H9 (cell line): Measurements from ENCODE around the gene LRRC7. TPM values are rescaled to one million over a fixed set of nuclear protein-coding genes. Genes with fewer than 3 reads are reported as not detected.

Experiments used
- DNase-seq: peaks from one replicate; pipeline ENCODE4 v3.0.0-alpha.2; 2017
- H2AFZ ChIP-seq: one replicate; pipeline ENCODE4 v1.6.1; 2013; ENCODE audit warnings: mild to moderate bottlenecking, low read length, control low read depth, moderate library complexity
- H2AK5ac ChIP-seq: 2 replicates; pipeline ENCODE4 v1.6.1; 2013; ENCODE audit warnings: low read length, control low read depth, mixed read lengths; ENCODE audit not compliant: insufficient read length
- H2BK120ac ChIP-seq: one replicate; pipeline ENCODE4 v1.6.1; 2013; ENCODE audit warnings: low read depth, mild to moderate bottlenecking, low read length, control low read depth, inconsistent platforms; ENCODE audit not compliant: poor library complexity, severe bottlenecking
- H2BK12ac ChIP-seq: 2 replicates; pipeline ENCODE4 v1.6.1; 2013; ENCODE audit warnings: low read length, control low read depth, mixed read lengths, low read depth; ENCODE audit not compliant: insufficient read length
- H2BK15ac ChIP-seq: 2 replicates; pipeline ENCODE4 v1.6.1; 2013; ENCODE audit warnings: low read depth, low read length, control low read depth
- H2BK20ac ChIP-seq: one replicate; pipeline ENCODE4 v1.6.1; 2013; ENCODE audit warnings: low read depth, mild to moderate bottlenecking, low read length, control low read depth, inconsistent platforms; ENCODE audit not compliant: poor library complexity, severe bottlenecking
- H2BK5ac ChIP-seq: 2 replicates; pipeline ENCODE4 v1.6.1; 2013; ENCODE audit warnings: low read length, control low read depth, mixed read lengths; ENCODE audit not compliant: insufficient read length
- H3K14ac ChIP-seq: 2 replicates; pipeline ENCODE4 v1.6.1; 2013; ENCODE audit warnings: low read length, control low read depth; ENCODE audit not compliant: insufficient read depth
- H3K18ac ChIP-seq: 2 replicates; pipeline ENCODE4 v1.6.1; 2013; ENCODE audit warnings: low read depth, mild to moderate bottlenecking, mixed read lengths, low read length, control low read depth; ENCODE audit not compliant: insufficient read length
- H3K23ac ChIP-seq: 2 replicates; pipeline ENCODE4 v1.6.1; 2013; ENCODE audit warnings: low read length, control low read depth, mixed read lengths, low read depth; ENCODE audit not compliant: insufficient read length
- H3K23me2 ChIP-seq: 2 replicates; pipeline ENCODE4 v1.6.1; 2013; ENCODE audit warnings: low read depth, mild to moderate bottlenecking, mixed read lengths, low read length, control low read depth; ENCODE audit not compliant: insufficient read length, poor library complexity, severe bottlenecking
- H3K27ac ChIP-seq: 2 replicates; pipeline ENCODE4 v1.5.1; 2013; ENCODE audit warnings: low read length, control low read depth, mixed read lengths, low read depth; ENCODE audit not compliant: insufficient read length
- H3K27me3 ChIP-seq: 2 replicates; pipeline ENCODE4 v1.6.1; 2013; ENCODE audit warnings: low read length, control low read depth, inconsistent platforms; ENCODE audit not compliant: insufficient read depth
- H3K4ac ChIP-seq: 2 replicates; pipeline ENCODE4 v1.6.1; 2013; ENCODE audit warnings: low read depth, mild to moderate bottlenecking, control low read depth, inconsistent platforms, low read length, moderate library complexity
- H3K4me1 ChIP-seq: 2 replicates; pipeline ENCODE4 v1.6.1; 2013; ENCODE audit warnings: low read length, control low read depth, inconsistent platforms; ENCODE audit not compliant: insufficient read depth
- H3K4me2 ChIP-seq: 2 replicates; pipeline ENCODE4 v1.6.1; 2013; ENCODE audit warnings: low read length, control low read depth, mixed read lengths; ENCODE audit not compliant: insufficient read length, insufficient read depth
- H3K56ac ChIP-seq: 2 replicates; pipeline ENCODE4 v1.6.1; 2013; ENCODE audit warnings: low read depth, mild to moderate bottlenecking, mixed read lengths, low read length, control low read depth; ENCODE audit not compliant: insufficient read length
- H3K79me1 ChIP-seq: 2 replicates; pipeline ENCODE4 v1.6.1; 2013; ENCODE audit warnings: low read depth, mild to moderate bottlenecking, moderate library complexity, low read length, control low read depth, inconsistent platforms; ENCODE audit not compliant: insufficient read depth, poor library complexity, severe bottlenecking
- H3K79me2 ChIP-seq: 2 replicates; pipeline ENCODE4 v1.6.1; 2013; ENCODE audit warnings: low read length, control low read depth, inconsistent platforms; ENCODE audit not compliant: insufficient read depth
- H3K9ac ChIP-seq: 2 replicates; pipeline ENCODE4 v1.6.1; 2013; ENCODE audit warnings: low read length, control low read depth, mixed read lengths; ENCODE audit not compliant: insufficient read length; ENCODE audit errors: extremely low read depth
- H3K9me3 ChIP-seq: one replicate; pipeline ENCODE4 v1.6.1; 2013; ENCODE audit warnings: low read depth, low read length, inconsistent platforms; ENCODE audit not compliant: control insufficient read depth
- H3T11ph ChIP-seq: one replicate; pipeline ENCODE4 v1.6.1; 2013; ENCODE audit warnings: mild to moderate bottlenecking, low read length, control low read depth, inconsistent platforms
- H4K20me1 ChIP-seq: one replicate; pipeline ENCODE4 v1.6.1; 2013; ENCODE audit not compliant: control insufficient read depth, insufficient read length, insufficient read depth
- H4K5ac ChIP-seq: 2 replicates; pipeline ENCODE4 v1.6.1; 2013; ENCODE audit warnings: low read depth, mild to moderate bottlenecking, mixed read lengths, low read length, control low read depth; ENCODE audit not compliant: insufficient read length
- H4K8ac ChIP-seq: replicated peaks from 2 replicates; pipeline ENCODE4 v1.6.1; 2013; ENCODE audit warnings: low read length, control low read depth, mixed read lengths, low read depth; ENCODE audit not compliant: insufficient read length
- H4K91ac ChIP-seq: 2 replicates; pipeline ENCODE4 v1.6.1; 2013; ENCODE audit warnings: low read depth, mild to moderate bottlenecking, moderate library complexity, mixed read lengths, low read length, control low read depth; ENCODE audit not compliant: insufficient read length
- H3K27ac Mint-ChIP-seq, 3 experiments: 2 replicates in 2 of 3; 3 replicates in 1 of 3; pipeline ENCODE4 v1.8.0; 2020 to 2021; ENCODE audit warnings: mixed read lengths in 3 of 3, mild to moderate bottlenecking in 1 of 3, moderate library complexity in 1 of 3
- H3K27me3 Mint-ChIP-seq: 2 replicates; pipeline ENCODE4 v1.8.0; 2021; ENCODE audit warnings: low read depth, mild to moderate bottlenecking, moderate library complexity, mixed read lengths
- H3K36me3 Mint-ChIP-seq, 3 experiments: 2 replicates in 2 of 3; 3 replicates in 1 of 3; pipeline ENCODE4 v1.8.0; 2020 to 2021; ENCODE audit warnings: low read depth in 3 of 3, mixed read lengths in 3 of 3; ENCODE audit not compliant: insufficient read depth in 1 of 3
- H3K4me1 Mint-ChIP-seq, 2 experiments: 2 replicates each; pipeline ENCODE4 v1.8.0; 2020; ENCODE audit warnings: mixed read lengths in 2 of 2
- H3K4me3 Mint-ChIP-seq, 2 experiments: 2 replicates in 1 of 2; 3 replicates in 1 of 2; pipeline ENCODE4 v1.8.0; 2020 to 2021; ENCODE audit warnings: mild to moderate bottlenecking in 2 of 2, mixed read lengths in 2 of 2, moderate library complexity in 1 of 2
- H3K9me3 Mint-ChIP-seq, 2 experiments: 2 replicates in 1 of 2; 3 replicates in 1 of 2; pipeline ENCODE4 v1.8.0; 2020; ENCODE audit warnings: mild to moderate bottlenecking in 2 of 2, mixed read lengths in 2 of 2, moderate library complexity in 1 of 2
- CTCF ChIP-seq: fragments of 200-600 bp; sonication (generic); conservative IDR thresholded peaks from 3 replicates; pipeline ENCODE4 v1.8.0; 2021; ENCODE audit warnings: antibody characterized with exemption, mild to moderate bottlenecking
- WGBS: extraction: QIAGEN DNeasy Blood & Tissue Kit; methylation state at CpG from one replicate; pipeline ENCODE4 v1.1.7; 2013; ENCODE audit warnings: missing lambda C conversion rate, low lambda C conversion rate, mixed read lengths; ENCODE audit not compliant: insufficient read length; ENCODE audit errors: extremely low coverage; 5-methylcytosine and 5-hydroxymethylcytosine counted together
- total RNA-seq: library from RNA; stranded (reverse); gene quantifications from 2 replicates; pipeline ENCODE4 v1.2.1, GENCODE V29; 2021

The LRRC7 gene
- total RNA-seq, 1 experiment from 2014 or later = not detected

GRCh38 chr1:69992594-69992993 is 424.9 kb downstream of the LRRC7 start:
- no peak overlapping the region for H2BK12ac ChIP-seq
- H4K5ac ChIP-seq = no peak overlapping the region
- no peaks in the 10 kb centered on the region for H3K9me3 ChIP-seq
- H4K91ac ChIP-seq = no peak overlapping the region
- H2BK20ac ChIP-seq = no peak overlapping the region
- no peaks in the 10 kb centered on the region for H3K79me1 ChIP-seq
- TF ChIP-seq CTCF = no peak
- H3K4ac ChIP-seq = no peak overlapping the region
- H3K36me3 Mint-ChIP-seq = no peaks in the 10 kb centered on the region
- H3T11ph ChIP-seq = no peak overlapping the region
- H3K9ac ChIP-seq = no peak overlapping the region
- no peak overlapping the region for H2BK15ac ChIP-seq
- H2AK5ac ChIP-seq = no peak overlapping the region
- no peak overlapping the region for H2BK5ac ChIP-seq
- H4K20me1 ChIP-seq = no peaks in the 10 kb centered on the region
- H3K27me3 ChIP-seq = no peaks in the 10 kb centered on the region
- H3K4me3 Mint-ChIP-seq = no peak overlapping the region
- peak overlapping the region in 1 of 3 experiments; percentile 76; a peak in 1 of 7 replicates for H3K27ac Mint-ChIP-seq
- DNase-seq = no peak
- no peak overlapping the region for H4K8ac ChIP-seq
- WGBS = no CpG with 5 or more reads among the region's 3 CpGs
- no peaks in the 10 kb centered on the region for H3K23me2 ChIP-seq
- no peak overlapping the region for H3K56ac ChIP-seq
- H3K27ac ChIP-seq = no peak overlapping the region
- H3K4me2 ChIP-seq = no peak overlapping the region
- no peak overlapping the region for H3K14ac ChIP-seq
- H3K18ac ChIP-seq = no peak overlapping the region
- no peaks in the 10 kb centered on the region for H3K27me3 Mint-ChIP-seq
- H3K79me2 ChIP-seq = no peaks in the 10 kb centered on the region
- H2AFZ ChIP-seq = no peak overlapping the region
- H3K4me1 Mint-ChIP-seq = peaks cover 0 to 7% of the 10 kb centered on the region in 2 experiments; a peak in 2 of 4 replicates
- peaks cover 0 to 2% of the 10 kb centered on the region in 2 experiments; a peak in 1 of 5 replicates for H3K9me3 Mint-ChIP-seq
- H3K23ac ChIP-seq = no peak overlapping the region
- H2BK120ac ChIP-seq = no peak overlapping the region
- no peaks in the 10 kb centered on the region; the same call in 1 of the 2 replicates for H3K4me1 ChIP-seq
